EH (cell line): Measurements from ENCODE around the gene TRIM43B.
A peak's percentile ranks its signal among the peaks of the same experiment; 100 is the strongest.
"Not testable (repeated sequence)": the region's sequence is repeated elsewhere in the genome, so short reads cannot be mapped to it uniquely, and the experiment has no call there.

Experiments
- DNase-seq: peaks from one replicate; pipeline ENCODE4 v3.0.0-alpha.2; 2015; ENCODE audit warnings: low read depth

The TRIM43B gene

DNA sequence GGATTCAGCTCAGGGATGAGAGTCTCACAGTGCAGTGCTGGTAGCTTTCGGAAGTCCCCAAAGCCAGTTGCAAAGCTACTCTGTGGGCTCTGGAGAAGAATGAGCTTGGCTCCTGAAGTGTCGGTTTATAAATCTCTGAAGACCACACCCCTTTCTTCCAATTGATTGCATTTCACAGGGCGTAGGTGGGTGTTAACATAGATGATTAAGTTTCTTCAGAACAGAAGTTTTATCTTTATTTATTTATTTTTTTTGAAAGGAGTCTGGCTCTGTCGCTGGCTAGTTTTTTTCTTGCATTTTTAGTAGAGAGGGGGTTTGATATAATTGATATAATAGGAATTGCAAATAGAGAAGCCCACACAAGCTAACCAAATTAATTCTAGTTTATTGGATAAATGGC is at the start of gene TRIM43B:
Gene TRIM43B, minus strand, starts transcription at position 101 of the 400 bp plus-strand sequence. CDS start 2,040 bp downstream, outside the sequence.
- DNase-seq, result not testable (repeated sequence)

DNA sequence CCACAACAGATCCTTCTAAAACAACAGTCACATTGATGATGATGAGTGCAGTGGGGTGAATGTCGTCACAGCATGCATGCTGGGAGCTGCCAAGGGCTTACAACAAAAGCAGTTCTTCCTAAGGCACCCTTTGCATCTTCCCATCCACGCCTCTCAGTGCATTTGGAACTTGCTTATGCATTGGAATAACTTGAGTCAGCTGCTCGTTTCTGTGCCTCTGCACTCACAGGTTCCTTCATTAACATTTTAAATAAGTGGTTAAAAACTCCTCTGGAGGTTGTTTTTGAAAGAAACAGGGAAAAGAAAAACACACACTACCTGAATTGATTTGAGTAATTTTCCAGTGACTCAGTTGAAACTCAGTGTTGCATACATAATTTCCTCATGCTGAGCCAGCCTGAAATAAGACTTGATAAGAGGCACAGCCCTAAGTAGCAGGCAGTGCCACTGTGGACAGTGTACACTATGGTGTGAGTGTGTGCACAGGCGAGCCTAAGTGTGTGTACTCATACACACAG is 46.8 kb upstream of the TRIM43B start:
- DNase-seq, result no peak

DNA sequence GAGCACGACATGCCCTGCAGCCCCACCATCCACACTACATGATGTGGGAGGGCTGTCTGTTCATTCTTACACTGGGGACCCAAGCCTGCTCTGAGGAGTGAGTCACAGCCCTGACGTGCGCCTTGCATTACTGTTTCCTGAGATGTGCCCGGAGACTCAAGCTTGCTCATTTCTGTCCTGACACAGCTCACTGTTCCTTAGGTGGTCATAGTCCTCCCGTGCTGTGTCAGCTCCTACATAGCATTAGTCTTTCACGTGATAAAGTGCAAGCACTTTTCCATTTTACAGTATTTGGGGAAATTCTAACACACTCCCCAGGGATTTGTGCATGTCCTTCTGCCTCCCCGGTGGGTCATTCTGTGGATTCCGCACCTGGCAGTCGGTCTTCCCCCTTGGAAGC is 46.2 kb upstream of the TRIM43B start:
- DNase-seq, result peak; percentile 61

DNA sequence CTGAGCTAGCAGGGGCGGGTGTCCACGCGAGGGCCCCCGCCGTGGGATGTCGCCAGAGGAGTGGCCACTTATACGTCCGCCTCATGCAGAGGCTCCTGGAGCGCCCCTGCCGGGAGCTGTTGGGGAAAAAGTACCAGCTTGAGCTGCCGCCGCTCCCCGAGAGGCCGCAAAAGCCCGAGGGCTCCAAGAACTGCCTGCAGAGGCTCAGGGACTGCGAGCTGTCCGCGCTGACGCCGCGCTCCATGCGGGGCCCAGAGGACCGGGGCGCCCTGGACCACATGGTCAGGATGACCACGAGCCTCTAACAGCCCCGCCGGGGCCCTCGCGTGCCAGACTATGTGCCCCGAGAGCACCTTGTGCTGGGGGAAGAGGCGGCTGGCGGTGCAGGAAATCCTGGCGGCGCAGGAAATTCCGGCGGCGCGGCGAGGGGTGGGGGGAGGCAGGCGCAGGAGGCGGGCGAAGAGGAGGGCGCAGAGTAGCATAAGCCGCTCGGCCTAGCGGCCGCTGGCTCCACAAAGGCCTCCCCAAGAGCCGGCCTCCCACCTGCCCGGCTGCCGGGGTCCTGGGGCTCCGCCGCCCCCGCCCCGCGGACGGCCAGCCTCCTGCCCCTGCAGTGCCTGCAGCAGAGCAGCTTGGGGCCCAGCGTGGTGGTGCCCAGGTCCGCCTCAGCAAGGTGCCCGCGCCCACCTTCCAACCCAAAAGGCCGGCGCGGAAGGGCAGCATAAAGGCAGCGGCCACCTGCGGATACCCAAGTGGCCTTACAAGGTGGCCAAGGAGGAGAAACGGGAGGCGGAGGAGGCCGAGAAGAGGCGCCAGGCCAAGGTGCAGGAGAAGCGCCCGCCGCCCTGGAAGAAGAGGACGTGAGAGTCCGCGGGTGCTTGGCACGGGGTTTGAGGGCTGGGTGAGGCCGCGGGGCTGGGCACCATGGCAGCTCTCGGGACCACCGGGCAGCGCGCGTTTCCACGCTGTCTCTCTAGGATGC is 42.1 kb upstream of the TRIM43B start:
- peak; percentile 81 for DNase-seq

DNA sequence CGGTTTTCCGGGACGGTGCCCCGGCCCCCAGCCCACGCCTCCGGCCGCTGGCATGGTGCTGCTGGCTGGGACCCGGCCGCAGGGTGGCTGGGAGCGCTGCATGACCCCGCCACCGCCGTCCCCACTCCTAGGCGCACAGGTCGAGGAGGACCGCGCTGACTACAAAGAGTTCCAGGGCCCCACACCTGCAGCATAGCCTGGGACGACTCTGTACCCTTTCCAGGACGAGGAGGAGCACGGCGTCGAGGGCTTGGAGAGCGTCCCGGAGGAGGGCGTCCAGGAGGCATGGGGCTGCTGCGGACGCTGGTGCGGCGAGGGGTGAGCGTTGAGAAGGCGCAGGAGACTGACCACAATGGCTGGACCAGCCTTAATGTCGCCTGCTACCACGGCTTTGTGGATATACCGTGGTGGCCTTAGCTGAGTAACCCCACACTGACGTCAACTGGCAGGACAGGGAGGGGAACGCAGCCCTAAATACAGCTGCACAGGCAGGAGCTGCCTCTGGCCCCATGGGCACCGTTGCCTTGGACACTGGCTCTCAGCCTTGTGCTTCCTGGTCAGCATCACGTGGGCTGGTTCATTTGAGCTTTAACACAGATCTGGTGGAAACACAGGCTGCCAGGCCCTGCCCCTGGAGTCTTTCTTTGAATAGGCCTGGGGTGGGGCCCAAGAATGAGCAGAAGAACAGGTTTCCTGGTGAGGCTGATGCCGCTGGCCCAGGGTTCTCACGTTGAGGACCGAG is 40.9 kb upstream of the TRIM43B start:
- peak; percentile 3 for DNase-seq

DNA sequence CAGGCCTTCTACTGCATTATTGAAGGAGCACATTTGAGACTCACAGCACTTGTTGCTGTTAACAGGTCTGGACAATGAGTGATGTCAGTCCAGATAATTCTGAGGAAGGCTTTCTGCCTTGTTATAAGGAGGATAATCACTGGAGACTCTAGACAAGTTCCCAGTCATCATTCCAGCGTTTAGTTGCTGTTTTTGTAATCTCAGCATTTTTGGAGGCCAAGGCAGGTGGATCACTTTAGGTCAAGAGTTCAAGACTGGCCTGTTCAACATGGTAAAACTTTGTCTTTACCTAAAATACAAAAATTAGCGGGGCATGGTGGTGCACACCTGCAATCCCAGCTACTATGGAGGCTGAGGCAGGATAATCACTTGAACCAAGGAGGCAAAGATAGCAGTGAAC is 39.6 kb upstream of the TRIM43B start:
- no peak for DNase-seq

DNA sequence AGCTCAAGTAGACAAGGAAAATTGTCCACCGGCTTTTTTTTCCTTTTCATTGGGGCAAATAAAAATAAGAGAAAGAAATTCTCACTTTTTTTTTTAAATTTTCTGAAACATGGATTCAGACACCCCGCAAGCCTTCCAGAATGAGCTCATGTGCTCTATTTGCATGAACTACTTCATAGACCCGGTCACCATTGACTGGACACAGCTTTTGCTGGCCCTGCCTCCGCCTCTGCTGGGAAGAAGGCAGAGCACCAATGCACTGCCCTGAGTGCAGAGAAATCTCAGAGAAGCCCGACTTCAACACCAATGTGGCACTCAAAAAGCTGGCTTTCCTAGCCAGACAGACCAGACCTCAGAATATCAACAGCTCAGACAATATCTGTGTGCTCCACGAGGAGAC is 30.2 kb upstream of the TRIM43B start:
- no peak for DNase-seq

DNA sequence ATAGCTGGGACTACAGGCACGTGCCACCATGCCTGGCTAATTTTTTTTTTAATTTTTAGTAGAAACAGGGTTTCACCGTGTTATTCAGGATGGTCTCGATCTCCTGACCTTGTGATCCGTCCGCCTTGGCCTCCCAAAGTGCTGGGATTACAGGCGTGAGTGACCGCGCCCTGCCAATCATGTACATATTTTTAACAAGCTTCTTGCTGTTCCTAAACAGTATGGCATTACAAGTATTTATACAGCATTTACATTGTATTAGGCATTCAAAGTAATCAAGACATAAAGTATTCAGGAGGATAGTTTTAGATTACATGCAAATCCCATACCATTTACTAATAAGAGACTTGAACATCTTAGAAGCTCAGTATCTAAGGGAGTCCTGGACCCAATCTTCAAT is 29.7 kb upstream of the TRIM43B start:
- DNase-seq, result not testable (repeated sequence)

DNA sequence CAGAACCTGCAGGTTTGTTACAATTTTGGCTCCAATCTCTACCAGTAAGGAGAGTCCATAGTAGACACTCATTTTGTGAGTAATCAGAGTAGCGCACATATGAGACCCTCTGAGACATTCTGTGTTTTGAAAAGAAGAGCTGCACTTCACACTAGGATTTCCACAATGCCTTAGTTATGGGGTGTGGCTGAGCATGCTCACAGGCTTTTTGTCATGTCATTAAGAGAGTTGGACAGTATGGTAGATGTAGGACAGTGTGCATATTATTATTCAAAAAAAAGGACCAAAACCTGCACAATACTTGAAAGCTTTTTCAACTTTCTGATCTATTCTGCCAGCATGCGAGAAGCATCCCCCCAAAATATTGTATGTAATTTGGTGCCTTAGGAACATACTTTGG is 24.9 kb upstream of the TRIM43B start:
- no peak for DNase-seq

DNA sequence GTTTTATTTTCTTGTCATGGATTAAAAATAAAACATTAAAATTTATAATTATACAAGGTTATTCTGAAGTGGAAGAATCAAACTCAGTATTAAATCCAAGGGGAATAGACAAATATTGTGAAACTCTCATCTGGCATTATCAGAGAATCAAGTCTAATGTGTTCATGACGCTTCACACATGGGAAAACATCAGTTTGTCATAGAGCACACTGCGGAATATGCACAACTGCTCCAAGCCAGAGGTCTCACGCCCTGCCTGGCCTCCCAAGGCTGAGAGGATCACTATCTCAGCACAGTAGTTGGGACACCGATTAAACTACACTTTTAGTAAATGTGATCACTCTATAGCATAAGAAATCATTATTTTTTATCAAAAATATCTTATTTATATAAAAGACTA is 20.7 kb upstream of the TRIM43B start:
- no peak for DNase-seq

DNA sequence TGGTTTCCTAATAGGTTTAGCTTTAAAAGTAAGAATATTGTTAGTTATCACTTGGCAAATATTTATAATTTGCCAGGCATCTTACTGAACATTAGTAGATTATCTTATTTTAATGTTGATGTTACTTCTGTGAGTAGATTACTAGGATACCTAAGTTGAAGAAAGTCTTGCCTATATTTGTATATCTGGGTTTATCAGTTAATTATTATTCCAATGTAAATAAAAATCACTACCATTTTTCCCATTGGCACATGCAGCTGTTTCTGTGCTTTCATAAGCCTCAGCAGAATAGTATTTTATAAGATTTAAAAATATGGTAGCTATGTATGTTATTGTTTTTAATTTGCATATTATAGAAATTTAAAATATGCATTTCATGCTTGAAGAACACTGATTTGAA is 16.3 kb upstream of the TRIM43B start:
- DNase-seq, result no peak

DNA sequence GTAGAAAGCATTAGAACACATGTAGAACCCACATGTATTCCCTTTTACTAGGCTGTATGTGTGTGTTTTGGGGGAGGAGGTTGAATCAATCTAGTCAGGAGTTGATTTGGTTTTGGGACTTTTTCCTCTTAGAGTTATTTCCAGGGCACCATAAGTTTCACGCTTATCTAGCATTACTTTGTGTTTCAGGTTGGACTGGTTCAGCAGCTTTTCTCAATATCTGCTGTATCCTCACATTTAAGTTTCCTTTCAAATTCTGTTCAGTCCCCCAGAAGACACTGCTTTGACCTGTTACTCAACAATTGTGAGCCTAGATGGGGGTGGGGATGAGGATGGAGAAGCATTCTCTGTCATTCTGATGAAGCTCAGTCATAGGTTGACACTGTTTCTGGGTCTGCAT is 7.5 kb upstream of the TRIM43B start:
- DNase-seq, result not testable (repeated sequence)

DNA sequence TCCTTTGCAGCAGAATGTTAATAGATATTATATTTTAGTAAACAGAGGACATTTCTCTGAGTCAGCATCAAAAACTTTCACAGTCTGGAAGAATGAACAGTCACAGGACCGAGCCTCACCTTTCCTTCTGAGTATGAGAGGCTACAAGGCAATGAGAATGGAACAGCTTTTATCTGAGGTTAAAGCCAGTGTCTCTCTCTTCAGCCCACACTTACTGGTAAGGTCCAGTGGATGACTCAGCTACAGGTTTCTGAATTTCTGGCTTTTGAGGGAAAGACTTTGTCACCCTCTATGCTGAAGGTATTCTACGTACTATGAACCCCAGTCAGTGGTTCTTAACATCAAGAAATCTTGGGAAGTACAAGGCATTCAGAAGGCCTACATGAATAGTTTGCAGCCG is 9.5 kb downstream of the TRIM43B start:
- not testable (repeated sequence) for DNase-seq

DNA sequence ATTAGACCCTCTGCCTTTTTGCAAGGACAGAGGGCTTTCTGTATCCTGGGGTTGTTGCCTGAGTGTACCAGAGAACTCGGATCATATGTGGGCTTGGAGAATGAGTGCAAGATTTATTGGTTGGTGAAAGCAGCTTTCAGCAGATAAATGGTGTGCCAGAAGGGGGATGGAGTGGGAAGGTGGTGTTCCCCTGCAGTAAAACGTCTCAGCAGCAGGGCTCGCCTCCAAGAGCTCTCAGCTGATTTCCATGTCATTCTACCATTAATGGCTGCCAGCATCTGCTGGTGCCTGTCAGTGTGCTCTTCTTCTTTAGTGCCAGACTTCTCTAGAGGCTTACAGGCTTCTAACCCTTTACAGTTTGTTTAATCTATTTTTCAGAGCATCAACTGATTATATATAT is 16.6 kb downstream of the TRIM43B start:
- DNase-seq, result not testable (repeated sequence)

DNA sequence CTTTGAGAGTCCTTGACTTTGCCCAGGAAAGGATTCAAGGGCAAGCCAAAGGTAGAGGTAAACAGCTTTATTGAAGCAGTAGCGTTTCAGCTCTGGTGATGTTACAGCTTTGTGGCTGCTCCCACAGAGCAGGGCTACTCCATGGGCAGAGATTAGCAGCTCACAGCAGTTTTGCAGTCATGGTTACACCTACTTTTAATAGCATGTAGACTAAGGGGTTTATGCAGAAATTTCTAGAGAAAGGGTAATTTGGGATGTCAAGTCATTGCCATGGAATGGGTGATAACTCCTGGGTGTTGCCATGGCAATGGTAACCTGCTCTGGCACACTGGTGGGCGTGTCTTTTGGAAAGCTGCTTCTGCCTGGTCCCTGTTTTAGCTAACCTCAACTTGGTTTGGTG is 18.0 kb downstream of the TRIM43B start:
- DNase-seq, result not testable (repeated sequence)

DNA sequence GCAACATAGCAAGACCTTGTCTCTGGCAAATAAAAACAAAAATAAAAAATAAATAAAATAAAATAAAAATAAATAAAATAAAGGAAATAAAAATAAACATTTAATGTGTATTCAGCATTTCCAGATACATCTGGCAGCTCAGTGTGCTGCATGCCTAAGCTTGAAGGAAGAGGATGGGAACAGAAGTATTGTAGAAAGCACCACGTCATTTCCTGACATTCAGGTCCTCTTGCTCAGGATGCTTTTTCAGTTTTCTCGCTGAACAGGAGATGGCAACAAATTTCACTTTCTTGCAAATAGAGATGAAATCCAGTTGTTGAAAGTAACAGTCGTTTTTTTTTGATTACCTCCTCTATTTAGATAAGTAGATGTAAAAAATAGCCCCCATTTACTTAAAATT is 21.3 kb downstream of the TRIM43B start:
- not testable (repeated sequence) for DNase-seq

DNA sequence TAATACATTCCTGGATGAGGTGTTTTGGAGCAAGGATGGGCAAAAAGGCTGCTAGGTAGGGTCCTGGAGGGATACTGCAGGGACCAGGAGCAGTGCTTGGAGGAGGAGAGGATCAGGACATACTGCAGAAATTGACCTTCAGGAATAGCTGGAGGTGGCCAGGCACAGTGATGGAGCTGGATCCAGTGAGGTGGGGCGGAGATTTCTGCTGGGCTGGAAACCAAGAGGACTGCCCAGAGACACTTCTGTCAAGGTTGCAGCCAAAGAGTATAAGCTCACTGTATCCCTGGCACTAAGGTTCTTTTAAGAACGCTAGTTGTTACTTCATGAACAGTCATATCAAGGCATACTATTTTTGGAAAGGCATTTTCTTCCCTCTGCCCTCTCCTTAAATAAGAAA is 39.2 kb downstream of the TRIM43B start:
- not testable (repeated sequence) for DNase-seq

DNA sequence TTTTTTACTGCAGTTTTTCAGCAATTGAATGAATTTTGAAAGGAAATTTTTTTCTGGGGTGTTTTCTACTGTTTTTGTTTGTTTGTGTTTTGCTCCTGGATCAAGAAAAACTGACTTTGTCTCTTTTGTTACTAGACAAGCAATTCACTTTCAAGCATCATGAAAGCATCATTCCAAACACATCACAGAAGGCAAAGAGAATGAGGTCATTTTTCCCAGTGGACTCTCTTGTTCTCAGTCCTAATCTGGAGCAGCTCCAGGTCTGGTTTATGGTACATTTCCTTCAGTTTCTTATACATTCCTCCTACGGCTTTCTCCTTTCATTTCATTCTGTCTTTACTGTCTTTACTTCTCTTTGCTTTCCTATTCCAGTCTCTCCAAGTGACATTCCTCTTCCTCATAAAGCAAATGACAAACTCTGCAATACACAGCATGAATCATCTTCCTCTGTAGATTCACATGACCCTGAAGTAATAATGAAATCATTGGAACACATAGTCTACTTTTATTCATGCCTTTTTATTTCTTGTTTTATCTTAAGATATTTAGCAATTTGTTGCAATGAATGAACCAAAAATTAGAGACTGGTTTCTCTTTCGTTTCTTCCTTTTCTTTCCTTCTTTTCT is 42.0 kb downstream of the TRIM43B start:
- not testable (repeated sequence) for DNase-seq

DNA sequence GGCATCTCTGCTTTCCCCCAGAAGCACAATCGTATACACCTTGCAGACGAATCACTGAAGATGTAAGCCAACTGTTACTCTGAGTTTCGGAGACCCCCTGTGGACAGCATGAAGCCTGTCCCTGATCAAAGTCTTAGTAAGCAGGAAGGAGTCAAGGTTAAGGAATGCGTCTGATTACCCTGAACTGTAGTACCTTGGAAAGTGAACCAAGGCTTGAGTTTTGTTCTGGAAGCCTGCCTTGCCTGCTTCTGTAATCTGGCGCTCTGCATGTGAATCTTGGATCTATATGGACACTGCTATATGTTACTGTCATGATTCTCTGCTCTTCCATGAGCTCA is 48.7 kb downstream of the TRIM43B start:
- not testable (repeated sequence) for DNase-seq

DNA sequence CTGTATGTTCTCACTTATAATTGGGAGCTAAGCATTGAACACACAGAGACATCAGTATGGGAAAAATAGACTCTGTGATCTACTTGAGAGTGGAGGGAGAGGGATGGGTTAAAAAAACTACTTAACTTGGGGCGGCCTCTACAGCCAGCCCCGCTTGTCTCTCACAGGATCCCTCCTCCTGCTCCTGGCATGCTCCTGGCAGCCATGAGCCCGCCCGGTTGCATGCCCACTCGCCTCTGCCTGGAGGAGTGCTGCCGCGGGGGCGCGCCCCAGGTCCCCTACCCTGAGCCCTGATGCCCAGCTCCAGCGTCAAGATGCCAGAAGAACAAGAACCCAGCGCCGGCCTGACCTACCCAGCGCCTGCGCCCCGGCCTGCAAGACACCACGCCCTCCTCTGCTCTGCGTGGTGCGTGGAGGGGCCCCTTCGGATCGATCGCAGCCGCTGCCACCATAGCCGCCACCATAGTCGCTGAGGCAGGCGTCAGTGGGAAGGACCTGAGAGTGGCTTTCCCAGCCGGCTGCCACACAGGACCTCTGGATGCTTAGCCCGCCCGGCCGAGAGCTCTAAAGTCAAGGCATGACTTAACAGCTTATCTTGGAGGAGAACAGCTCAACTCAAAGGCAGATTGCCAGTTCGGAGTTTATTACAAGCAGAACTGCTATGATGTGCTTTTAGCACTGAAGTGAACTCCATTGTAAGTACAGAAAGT is 49.2 kb downstream of the TRIM43B start:
- DNase-seq, result not testable (repeated sequence)

DNA sequence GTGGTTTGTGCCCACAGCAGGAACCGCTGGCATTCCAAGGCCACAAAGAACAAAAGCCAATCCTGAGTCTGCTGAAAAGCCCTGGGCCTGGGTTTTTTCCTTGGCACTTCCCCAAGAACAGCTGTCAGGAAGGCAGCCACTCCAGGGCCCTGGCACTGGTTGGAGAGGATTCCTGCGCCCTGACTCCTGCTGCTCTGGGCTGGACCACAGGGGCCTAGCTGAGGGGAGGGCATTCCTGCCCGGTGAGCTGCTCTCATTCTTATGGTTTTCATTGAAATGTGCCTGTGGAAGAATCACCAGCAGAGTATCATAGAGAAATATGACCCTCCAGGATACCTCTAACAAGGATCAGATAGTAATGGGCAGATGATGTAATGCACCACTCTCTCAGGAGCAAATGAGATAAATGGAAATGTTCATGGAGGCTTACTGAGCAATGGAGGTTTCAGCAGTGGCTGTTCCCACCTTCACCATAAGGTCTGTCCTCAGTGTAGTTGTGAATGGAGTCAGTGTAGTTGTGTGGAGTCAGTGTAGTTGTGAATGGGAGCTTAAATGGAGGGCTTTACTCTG is 50.0 kb downstream of the TRIM43B start:
- peak; percentile 86 for DNase-seq
